CD4-positive, alpha-beta T cell treated with Interleukin-15 for 4 hours (primary cell): Measurements from ENCODE around the gene ARHGAP6.
"Not testable (repeated sequence)": the region's sequence is repeated elsewhere in the genome, so short reads cannot be mapped to it uniquely, and the experiment has no call there.

Experiments
- DNase-seq: peaks from one replicate; pipeline ENCODE4 v3.0.0-alpha.2; 2020; ENCODE audit warnings: low spot score

The ARHGAP6 gene

DNA sequence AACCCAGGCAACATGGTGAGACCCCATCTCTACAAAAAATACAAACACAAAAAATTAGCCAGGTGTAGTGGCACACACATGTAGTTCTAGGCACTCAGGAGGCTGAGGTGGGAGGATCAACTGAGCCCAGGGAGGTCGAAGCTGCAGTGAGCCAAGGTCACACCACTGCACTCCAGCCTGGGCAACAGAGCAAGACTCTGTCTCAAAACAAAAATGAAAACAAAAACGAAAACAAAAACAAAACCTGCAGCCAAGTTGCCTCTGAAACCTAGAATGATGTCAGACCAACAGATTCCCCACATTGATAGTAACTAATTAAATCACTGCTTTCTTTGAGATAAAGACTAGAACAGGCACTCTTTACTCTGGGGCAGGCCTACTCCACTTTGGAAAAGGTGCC is 268.0 kb downstream of the ARHGAP6 start:
- DNase-seq: no peak

DNA sequence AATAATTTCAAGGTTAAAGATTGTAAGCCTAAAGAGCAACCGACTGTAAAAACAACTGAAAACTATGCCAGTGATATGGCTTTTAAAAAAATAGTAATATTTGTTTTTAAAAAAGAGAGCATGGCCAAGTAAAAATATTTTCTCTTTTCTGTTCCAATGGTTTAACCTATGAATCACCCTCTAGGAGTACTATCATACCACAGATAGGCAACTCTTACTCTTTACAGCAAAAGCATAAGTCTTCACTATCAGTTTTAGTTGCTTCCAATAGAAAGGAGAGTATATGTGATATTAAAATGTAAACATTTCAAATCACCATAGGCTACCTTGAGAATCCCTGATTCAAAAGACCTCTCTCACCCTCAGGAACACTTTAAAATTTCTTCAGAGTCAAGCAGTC is 269.9 kb downstream of the ARHGAP6 start:
- no peak for DNase-seq

DNA sequence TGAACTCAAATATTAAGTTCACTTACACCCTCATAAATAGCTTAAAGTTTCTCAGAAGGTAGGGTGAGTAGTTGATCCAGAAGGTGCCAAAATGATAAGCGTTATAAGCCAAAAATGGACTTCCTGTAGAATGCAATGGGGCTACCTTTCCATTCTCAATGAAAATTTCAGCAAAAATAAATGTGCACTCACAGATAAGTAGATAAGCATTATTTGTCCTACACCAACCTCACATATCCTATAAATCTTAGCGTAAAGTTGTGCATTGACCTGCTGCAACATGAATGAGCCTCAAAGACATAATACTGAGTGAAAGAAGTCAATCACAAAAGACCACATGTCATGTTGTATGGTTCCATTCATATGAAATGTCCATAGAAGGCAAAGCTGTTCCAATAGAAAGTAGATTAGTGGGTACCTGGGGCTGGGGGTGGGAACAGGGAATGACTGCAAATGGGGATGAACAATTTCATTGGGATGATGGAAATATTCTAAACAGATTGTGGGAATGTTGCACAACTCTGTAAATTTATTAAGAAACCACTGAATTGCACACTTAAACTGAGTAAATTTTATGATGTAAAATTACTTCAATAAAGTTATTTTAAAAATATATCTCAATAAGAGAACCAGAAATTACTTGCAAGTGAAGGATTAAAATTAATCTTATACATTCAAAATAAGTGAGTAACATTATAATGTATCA is 271.6 kb downstream of the ARHGAP6 start:
- DNase-seq: no peak

DNA sequence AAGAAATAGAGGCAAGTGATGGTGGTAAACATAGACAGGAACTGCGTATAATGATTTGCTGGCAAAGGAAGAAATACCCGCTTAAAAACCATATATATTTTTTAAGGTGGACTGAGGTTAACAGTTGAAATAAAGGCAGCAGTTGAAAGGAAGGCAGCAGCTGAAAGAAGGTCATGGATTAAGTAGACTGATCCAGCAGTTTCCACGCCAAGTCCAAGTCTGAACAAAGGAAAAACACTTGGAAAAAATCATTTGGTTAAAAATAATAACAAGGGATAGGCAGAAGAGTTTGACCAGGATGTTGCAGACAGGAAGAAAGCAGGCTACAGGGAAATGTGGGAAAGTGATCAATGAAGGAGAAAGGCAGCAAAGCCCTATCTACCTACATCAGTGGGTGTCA is 278.9 kb downstream of the ARHGAP6 start:
- no peak for DNase-seq

DNA sequence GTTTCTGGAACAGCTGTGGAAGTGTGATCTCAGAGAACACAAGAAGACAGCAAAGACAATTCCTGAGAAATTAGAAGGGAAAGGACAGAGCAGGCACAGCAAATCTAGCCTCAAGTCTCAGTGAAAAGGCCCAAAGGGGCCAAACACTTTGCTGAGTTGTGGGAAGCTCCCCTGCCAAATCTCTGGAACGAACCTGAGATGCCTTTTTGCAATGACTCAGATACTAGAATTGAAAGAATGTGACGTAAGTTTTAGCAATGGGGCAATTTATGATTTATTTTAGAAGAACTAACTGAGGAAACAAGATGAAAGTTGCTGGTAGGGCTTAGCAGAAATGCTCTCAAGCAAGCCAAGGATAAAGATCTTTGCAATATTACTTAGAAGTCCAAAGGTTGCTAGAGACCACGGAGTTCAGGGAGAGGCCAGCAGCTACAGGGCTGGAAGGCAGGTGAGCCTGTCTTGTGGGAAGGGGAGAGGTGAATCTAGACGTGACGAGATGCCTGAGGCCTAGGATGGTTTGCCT is 279.7 kb downstream of the ARHGAP6 start:
- no peak for DNase-seq

DNA sequence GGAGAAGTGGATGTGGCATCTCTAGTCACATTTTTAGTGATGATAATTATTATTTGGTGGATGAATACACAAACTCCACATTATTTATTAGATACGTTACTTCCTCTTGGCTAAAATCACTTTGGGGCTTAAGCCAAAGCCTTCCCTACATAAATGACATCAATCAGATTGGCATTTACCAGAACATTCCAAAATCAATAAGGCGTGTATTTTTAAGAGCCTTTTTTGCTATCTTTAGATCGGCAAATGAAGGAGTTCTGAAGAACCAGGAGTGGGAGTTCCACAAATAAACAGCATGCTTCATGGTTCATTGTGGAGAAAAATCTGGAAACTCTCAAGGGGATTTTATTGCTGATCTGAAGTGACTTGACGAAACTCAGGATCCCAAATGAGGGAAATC is 282.8 kb downstream of the ARHGAP6 start:
- DNase-seq: no peak

DNA sequence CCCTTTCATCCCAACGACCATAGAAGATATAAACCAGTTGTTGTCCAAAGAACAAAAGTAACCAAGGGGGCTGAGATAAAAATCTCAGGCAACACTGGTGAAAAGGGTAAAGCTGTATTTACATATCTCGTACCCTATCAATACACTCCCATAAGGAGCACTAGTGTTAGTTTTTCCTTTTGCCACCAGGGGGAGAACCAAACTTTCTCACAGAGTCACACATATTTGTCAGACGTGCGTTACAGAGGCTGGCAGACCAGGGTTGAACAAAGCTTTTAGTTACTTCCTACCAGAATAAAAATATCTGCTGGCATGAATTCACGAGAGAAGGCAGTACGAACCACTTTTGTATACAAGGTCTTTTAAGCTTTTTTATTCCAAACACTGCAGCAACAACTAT is 284.3 kb downstream of the ARHGAP6 start:
- DNase-seq: peak; percentile 1

DNA sequence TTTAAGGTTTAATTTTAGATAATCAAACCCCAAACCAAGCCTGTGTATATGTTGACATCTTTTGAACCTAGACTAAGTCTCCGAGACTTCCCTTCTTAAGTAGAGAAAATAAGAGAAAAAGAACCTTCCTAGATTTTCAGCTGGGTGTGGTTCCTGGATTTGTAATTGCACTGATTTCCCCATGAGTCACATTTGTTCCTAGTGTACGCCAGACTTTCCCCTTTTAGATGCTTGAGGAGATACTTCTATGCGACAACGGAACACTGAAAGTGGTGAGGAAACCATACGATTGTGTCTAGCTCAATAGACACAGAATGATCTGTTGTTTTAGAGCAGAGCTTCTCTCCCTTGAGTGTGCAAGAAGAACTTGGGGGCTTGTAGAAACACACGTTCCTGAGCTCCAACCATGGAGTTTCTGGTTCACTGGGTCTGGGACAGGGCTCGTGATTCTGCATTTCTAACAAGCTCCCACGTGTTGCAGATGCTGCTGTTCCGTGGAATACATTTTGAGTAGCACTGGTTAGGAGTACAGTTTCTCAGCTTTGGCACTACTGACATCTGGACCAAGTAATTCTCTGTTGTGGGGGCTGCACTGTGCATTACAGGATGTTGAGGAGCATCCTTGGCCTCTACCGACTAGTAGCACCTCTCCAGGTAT is 285.4 kb downstream of the ARHGAP6 start:
- no peak for DNase-seq

DNA sequence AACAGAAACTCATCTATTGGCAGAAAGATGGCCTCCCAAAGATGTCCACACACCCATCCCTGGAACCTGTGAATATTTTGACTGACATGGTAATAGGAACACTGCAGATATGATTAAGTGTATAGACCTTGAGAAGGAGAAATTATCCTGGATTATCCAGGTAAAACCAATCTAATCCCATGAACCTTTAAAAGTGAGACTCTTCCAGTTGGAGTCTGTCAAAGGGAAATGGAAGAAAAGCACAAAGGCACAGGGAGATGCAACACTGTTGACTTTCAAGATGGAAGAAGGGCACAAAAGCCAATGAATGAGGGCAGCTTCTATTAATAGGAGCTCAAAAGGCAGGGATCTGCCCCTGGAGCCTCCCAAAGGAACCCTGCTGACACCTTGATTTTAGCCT is 289.6 kb downstream of the ARHGAP6 start:
- DNase-seq: no peak

DNA sequence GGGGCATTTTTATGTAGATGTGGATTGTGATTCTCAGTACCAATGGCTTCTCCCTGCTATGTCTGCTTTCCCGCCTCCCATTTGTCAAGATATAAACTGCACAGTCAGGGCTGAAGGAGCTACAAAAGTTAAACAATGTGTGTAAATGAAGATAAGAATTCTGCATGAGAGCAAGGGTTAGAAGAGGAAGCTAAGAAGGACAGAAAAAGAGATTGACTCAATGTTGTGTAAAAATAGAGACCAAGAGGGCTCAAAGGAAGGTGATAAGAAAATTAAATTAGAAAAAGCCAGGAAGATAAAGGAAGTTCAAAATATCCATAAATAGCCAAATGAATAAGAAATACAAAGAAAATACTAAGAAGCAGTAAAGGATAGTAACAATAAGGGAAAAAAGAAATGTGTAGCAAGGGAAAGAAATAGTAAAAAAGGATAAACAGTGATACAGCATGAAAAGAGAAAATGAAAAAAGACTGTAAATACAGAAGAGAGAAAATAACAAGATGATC is 290.1 kb downstream of the ARHGAP6 start:
- DNase-seq: no peak

DNA sequence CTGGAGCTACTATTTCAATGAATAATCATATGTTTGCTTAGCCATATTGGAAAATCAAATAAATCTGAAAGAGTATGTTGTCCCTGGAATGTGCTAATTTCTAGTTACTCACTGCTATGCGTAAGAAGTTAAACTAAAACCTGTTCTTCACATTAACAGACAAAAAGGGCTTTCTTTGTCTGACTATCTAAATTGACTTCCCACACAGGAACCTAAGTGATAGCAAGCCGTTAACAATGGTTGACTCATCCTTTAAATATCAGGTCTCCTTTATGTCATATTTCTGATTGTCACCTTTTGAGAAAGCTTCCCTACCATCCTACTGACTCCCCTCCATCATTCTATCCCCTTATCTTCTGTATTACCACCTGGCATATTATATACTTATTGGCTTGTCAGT is 291.1 kb downstream of the ARHGAP6 start:
- DNase-seq: no peak

DNA sequence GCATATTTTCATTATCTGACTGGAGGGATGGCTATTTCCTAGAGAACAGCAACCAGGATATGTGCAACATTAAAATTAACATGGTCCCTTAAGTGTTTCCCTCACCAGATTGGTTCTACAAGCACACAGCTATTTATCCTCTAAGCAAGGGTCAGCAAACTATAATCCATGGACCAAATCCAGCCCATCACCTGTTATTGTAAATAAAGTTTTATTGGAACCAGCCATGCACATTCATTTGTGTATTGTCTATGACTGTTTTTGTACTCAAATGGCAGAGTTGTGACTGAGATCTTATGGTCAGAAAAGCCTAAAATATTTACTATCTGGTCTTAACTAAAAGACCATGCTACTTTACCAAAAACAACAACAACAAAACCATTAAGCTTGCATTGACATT is 294.6 kb downstream of the ARHGAP6 start:
- no peak for DNase-seq

DNA sequence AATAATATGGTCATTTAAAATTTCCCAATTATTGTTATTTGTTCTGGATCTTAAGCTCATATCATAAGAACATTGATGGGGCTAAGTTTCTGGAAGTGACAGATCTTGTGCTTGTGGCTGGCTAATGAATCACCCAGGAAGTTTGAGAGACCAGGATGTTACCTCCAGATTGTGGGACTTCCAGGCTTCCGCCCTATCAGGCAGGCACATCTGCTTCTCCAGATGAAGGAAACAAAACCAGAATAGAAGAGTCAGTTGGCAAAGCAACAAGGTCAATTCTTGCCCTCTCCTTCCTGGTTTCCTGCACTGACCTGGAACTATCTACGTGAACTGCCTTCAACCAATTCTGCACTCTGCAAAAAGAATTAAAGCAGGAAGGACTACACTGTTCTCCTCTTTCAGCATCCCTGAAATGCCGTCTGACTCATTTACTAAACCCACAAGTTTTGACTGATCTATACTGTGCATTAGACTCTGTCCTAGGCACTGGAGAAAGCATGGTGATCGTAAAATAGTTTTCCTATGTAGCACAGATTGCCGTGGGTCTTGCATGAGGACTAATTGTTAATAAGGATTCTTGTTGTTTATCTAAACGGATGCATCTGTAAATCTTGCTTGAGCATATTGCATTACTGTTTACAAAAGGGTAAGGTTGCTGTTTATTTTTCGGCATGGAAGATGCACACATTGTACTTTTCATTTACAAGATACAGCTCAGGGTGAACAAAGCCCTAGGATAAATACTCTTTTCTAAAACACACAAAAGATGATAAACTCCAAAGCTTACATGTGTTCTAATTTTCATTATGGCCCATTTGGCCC is 297.9 kb downstream of the ARHGAP6 start:
- DNase-seq: no peak

DNA sequence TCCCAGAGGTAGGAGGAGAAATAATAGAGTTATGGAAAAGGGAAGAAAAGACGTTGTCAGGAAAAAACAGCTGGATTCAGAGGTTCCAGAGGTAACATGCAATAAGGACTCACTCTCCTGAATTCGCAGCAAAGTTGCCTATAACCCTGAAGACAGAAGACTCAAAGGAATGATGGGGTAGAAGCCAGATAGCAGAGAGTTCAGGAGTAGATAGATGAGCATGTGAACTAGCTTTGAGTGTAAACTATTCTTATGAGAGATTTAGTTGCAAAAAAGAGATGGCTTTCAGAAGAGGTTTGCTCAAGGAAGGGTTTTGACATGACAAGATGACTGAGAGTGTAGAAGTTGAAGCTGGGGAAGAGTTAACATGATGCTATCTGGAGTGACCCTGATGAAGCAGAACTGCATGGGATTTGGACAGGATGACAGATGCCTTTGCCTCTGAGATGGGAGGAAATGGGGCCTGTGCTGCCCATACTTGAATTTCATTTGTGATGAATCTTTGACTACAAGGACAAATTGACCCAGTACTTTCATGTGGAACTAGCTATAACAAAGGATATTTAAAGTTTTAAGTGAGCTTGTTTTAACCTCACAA is 298.6 kb downstream of the ARHGAP6 start:
- DNase-seq: no peak

DNA sequence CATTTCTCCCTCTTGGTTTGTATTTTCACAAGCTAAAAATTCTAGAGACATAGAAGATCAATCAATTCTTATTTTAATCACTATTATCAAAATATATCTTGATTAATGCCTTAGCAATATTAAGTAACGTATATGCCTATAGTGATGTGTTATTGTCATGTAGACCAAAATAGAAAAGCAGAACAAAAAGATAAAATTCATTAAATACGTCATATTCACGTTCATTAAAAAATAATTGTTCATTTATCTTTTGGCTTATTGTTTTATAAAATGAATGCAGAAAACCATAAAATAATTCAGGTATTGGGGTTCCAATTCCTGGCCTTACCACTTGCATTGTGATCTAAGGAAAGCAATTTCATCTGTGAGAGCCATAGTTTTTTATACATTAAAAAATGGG is 300.3 kb downstream of the ARHGAP6 start:
- DNase-seq: no peak

DNA sequence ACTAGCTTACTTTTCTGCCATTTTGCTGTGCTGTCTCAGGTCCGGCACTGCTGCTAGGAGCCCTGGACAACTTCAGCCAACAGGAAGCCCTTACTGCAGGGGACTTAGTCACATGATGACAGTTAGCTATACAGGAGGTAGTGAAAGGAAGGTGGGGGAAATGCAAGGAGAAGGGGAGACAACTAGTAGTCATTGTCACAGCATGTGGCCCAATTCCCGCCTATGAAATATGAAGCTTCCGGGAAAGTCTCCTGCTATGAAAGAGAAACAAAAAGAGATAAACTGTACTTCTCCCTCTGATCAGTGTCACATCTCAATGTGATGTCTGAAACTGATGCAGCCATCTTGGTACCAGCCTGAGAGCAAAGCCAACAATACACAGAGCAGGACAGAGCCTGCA is 300.9 kb downstream of the ARHGAP6 start:
- no peak for DNase-seq

DNA sequence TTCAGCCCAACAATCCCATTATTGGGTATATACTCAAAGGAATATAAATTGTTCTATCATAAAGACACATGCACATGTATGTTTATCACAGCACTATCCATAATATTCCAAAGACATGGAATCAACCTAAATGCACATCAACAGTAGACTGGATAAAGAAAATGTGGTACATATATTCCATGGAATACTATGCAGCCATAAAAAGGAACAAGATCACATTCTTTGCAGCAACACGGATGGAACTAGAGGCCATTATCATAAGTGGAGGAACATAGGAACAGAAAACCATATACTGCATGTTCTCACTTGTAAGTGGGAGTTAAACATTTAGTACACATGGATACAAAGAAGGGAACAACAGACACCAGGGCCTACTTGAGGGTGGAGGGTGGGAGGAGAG is 301.9 kb downstream of the ARHGAP6 start:
- DNase-seq: not testable (repeated sequence)

DNA sequence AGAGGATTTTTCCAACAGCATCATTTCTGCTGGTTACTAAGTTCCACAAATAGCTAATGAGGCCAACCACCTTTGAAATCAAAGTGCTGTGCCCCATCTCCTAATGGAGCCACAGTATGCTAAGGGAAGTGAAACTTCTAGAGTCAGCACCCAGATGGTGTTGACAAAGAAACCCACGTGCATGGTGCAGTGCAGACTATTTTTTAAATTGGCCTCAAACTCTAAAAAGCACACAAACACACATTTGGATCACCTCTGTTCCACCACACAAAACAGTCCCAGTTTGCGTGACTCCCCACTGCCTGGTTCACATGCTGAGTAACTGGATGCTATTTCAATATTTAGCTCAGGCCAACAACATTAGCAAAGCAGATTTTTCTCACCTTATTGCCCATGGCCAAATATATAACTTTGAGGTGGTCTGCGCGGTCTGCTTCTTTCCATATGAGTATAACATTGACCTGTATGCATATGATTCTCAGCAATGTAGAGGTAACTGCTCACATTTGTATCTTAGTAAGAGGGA is 302.6 kb downstream of the ARHGAP6 start:
- DNase-seq: no peak

DNA sequence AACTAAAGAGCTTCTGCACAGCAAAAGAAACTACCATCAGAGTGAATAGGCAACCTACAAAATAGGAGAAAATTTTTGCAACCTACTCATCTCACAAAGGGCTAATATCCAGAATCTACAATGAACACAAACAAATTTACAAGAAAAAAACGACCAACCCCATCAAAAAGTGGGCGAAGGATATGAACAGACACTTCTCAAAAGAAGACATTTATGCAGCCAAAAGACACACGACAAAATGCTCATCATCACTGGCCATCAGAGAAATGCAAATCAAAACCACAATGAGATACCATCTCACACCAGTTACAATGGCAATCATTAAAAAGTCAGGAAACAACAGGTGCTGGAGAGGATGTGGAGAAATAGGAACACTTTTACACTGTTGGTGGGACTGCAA is 304.1 kb downstream of the ARHGAP6 start:
- DNase-seq: not testable (repeated sequence)

DNA sequence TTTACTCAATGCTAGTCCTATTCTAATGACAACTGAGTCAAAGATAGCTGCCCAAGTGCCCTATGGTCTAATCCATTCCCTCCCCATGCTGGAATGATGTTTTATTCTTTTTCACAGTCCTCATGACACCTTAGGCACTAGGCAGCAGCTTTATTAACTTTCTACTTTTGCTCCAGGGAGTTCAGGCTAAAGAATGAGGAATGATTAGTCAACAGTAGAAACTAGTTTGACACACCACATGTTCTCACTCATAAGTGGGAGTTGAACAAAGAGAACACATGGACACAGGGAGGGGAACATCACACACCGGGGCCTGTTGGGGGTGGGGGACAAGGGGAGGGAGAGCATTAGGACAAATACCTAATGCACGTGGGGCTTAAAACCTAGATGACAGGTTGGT is 309.8 kb downstream of the ARHGAP6 start:
- DNase-seq: not testable (repeated sequence)

DNA sequence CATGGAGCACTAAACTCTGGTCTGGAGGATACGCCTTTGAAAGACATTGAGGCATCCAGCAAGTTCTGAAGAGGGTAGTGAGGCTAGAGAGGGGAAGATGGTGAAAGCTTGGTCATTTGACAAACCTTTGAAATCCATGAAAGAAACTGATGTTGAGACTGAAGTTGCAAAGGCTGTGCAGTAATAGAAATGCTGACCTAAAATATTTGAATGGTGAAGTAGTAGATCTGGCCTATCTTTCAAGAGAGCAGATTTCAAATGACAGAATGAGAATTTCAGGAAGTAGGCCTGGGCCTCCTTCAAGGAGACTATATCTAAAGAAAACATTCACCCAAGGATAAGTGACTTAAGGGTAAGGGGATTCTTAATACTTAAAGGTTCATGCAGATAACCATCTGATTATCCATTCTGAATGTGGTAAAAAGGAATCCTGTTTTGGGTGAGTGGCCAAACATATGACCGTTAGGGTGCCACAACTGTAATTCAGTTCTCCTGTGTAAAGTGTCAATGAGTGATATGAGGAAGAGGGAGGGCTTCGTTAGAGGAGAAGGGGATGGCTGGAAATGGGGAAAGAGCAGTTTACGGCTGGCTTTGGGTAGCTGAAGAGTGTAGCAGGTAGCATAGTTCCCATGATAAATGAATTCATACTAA is 310.3 kb downstream of the ARHGAP6 start:
- no peak for DNase-seq
